Neural progenitor cell (in vitro differentiated cells): ENCODE data around the gene CRELD2. TPM values are rescaled to one million over a fixed set of nuclear protein-coding genes. Genes with fewer than 3 reads are reported as not detected.

Experiments
- DNase-seq: peaks from one replicate; pipeline ENCODE4 v3.0.0-alpha.2; 2016; ENCODE audit warnings: low spot score
- H2AFZ ChIP-seq: fragments of 200-600 bp; sonication (generic); replicated peaks from 2 replicates; pipeline ENCODE4 v1.6.1; 2016; ENCODE audit warnings: antibody characterized with exemption
- H3F3A ChIP-seq: fragments of 200-600 bp; sonication (generic); 2 replicates; pipeline ENCODE4 v1.6.1; 2016; ENCODE audit warnings: antibody characterized with exemption, low read depth
- H3K27ac ChIP-seq: fragments of 200-600 bp; sonication (generic); 2 replicates; pipeline ENCODE4 v1.5.1; 2016; ENCODE audit warnings: mild to moderate bottlenecking
- H3K27me3 ChIP-seq: fragments of 200-600 bp; sonication (generic); 2 replicates; pipeline ENCODE4 v1.6.1; 2016; ENCODE audit warnings: mild to moderate bottlenecking, moderate library complexity
- H3K36me3 ChIP-seq: fragments of 200-600 bp; sonication (generic); 2 replicates; pipeline ENCODE4 v1.5.1; 2016
- H3K4me1 ChIP-seq: fragments of 200-600 bp; sonication (generic); 2 replicates; pipeline ENCODE4 v1.6.1; 2016; ENCODE audit warnings: mixed run types
- H3K4me2 ChIP-seq: fragments of 200-600 bp; sonication (generic); 2 replicates; pipeline ENCODE4 v1.6.1; 2016
- H3K4me3 ChIP-seq: fragments of 200-600 bp; sonication (generic); 2 replicates; pipeline ENCODE4 v1.5.1; 2016
- H3K79me2 ChIP-seq: fragments of 200-600 bp; sonication (generic); 2 replicates; pipeline ENCODE4 v1.6.1; 2016; ENCODE audit warnings: low read depth
- H3K9ac ChIP-seq: fragments of 200-600 bp; sonication (generic); 2 replicates; pipeline ENCODE4 v1.6.1; 2016
- H3K9me3 ChIP-seq: fragments of 200-600 bp; sonication (generic); 2 replicates; pipeline ENCODE4 v1.5.1; 2016; ENCODE audit warnings: low read depth
- H4K20me1 ChIP-seq: fragments of 200-600 bp; sonication (generic); 2 replicates; pipeline ENCODE4 v1.6.1; 2016; ENCODE audit warnings: low read depth
- H3K27ac Mint-ChIP-seq: 3 replicates; pipeline ENCODE4 v1.8.0; 2021; ENCODE audit warnings: mixed read lengths
- H3K27me3 Mint-ChIP-seq: 2 replicates; pipeline ENCODE4 v1.8.0; 2022; ENCODE audit warnings: low read depth, mild to moderate bottlenecking, inconsistent platforms, moderate library complexity, mixed read lengths; ENCODE audit not compliant: insufficient read depth
- H3K36me3 Mint-ChIP-seq: 3 replicates; pipeline ENCODE4 v1.8.0; 2021; ENCODE audit warnings: mixed read lengths
- H3K4me1 Mint-ChIP-seq: 3 replicates; pipeline ENCODE4 v1.8.0; 2021; ENCODE audit warnings: mixed read lengths
- H3K4me3 Mint-ChIP-seq: 3 replicates; pipeline ENCODE4 v1.8.0; 2021; ENCODE audit warnings: mild to moderate bottlenecking, moderate library complexity, mixed read lengths
- H3K9me3 Mint-ChIP-seq: 3 replicates; pipeline ENCODE4 v1.8.0; 2020; ENCODE audit warnings: mixed read lengths
- EZH2 ChIP-seq: fragments of 200-600 bp; sonication (generic); IDR thresholded peaks from 2 replicates; pipeline ENCODE4 v1.6.1; 2017; ENCODE audit warnings: antibody characterized with exemption, mild to moderate bottlenecking, moderate library complexity
- EZH2phosphoT487 ChIP-seq: fragments of 200-600 bp; sonication (generic); IDR thresholded peaks from 2 replicates; pipeline ENCODE4 v1.6.1; 2017; ENCODE audit warnings: antibody characterized with exemption
- total RNA-seq: library from RNA; depleted of rRNA; stranded (reverse); fragments of >200 nt; gene quantifications from 2 replicates; pipeline ENCODE4 v1.2.3, GENCODE V29; 2015; ENCODE audit warnings: low replicate concordance
- TF ChIP-seq, protein P1 (sequence below): fragments of 200-600 bp; sonication (generic); IDR thresholded peaks from 2 replicates; pipeline ENCODE4 v1.5.1; 2017; ENCODE audit warnings: antibody characterized with exemption, mild to moderate bottlenecking

The CRELD2 gene
- total RNA-seq, 1 donor from 2014 or later, result 12.2 TPM

DNA sequence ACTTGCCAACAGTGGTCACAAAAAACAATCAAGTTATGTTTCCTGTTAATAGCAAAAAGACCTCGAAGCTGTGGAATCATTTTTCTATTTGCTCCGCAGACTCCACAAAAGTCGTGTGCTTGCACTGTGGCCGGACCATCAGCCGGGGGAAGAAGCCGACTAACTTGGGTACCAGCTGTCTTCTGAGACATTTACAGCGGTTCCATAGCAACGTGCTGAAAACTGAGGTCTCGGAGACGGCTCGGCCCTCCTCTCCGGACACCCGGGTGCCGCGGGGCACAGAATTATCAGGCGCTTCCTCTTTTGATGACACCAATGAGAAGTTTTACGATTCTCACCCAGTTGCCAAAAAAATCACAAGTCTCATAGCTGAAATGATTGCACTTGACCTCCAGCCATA, 33.2 kb upstream of the CRELD2 start:
- Histone ChIP-seq H3K9ac (no peak overlapping the region), H3K4me3 (no peak overlapping the region), H2AFZ (no peak overlapping the region), H4K20me1 (peaks cover 8% of the 10 kb centered on the region), H3K4me1 (no peaks in the 10 kb centered on the region), H3K9me3 (peaks cover 1% of the 10 kb centered on the region), H3K27me3 (no peaks in the 10 kb centered on the region), H3K79me2 (peaks cover 85% of the 10 kb centered on the region), H3K4me2 (no peak overlapping the region), H3F3A (no peaks in the 10 kb centered on the region), H3K36me3 (peaks cover 11% of the 10 kb centered on the region), H3K27ac (no peak overlapping the region)
- H3K27ac Mint-ChIP-seq, result no peak overlapping the region
- H3K27me3 Mint-ChIP-seq, result peaks cover 15% of the 10 kb centered on the region
- no peak overlapping the region for H3K4me3 Mint-ChIP-seq
- DNase-seq, result no peak
- H3K36me3 Mint-ChIP-seq, result peaks cover 93% of the 10 kb centered on the region
- no peak for TF ChIP-seq EZH2phosphoT487
- TF ChIP-seq, protein P1, sequence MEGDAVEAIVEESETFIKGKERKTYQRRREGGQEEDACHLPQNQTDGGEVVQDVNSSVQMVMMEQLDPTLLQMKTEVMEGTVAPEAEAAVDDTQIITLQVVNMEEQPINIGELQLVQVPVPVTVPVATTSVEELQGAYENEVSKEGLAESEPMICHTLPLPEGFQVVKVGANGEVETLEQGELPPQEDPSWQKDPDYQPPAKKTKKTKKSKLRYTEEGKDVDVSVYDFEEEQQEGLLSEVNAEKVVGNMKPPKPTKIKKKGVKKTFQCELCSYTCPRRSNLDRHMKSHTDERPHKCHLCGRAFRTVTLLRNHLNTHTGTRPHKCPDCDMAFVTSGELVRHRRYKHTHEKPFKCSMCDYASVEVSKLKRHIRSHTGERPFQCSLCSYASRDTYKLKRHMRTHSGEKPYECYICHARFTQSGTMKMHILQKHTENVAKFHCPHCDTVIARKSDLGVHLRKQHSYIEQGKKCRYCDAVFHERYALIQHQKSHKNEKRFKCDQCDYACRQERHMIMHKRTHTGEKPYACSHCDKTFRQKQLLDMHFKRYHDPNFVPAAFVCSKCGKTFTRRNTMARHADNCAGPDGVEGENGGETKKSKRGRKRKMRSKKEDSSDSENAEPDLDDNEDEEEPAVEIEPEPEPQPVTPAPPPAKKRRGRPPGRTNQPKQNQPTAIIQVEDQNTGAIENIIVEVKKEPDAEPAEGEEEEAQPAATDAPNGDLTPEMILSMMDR, result no peak
- no peak for TF ChIP-seq EZH2
- peaks cover 88% of the 10 kb centered on the region for H3K9me3 Mint-ChIP-seq
- peaks cover 3% of the 10 kb centered on the region for H3K4me1 Mint-ChIP-seq

DNA sequence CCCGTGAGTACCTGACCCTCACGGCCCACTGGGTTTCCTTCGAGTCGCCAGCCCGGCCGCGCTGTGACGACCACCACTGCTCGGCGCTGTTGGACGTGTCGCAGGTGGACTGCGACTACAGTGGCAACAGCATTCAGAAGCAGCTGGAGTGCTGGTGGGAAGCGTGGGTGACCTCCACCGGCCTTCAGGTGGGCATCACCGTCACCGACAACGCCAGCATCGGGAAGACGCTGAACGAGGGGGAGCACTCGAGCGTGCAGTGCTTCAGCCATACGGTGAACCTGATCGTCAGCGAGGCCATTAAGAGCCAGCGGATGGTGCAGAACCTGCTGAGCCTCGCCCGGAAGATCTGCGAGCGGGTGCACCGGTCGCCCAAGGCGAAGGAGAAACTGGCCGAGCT, 32.6 kb upstream of the CRELD2 start:
- no peak overlapping the region for H3K4me2 ChIP-seq
- Mint-ChIP-seq H3K27me3 (peaks cover 13% of the 10 kb centered on the region), H3K9me3 (peaks cover 89% of the 10 kb centered on the region), H3K27ac (no peak overlapping the region), H3K4me3 (no peak overlapping the region), H3K36me3 (peaks cover 95% of the 10 kb centered on the region), H3K4me1 (peaks cover 3% of the 10 kb centered on the region)
- H3K27ac ChIP-seq, result no peak overlapping the region
- no peaks in the 10 kb centered on the region for H3F3A ChIP-seq
- H3K9ac ChIP-seq, result no peak overlapping the region
- peaks cover 12% of the 10 kb centered on the region for H3K36me3 ChIP-seq
- H2AFZ ChIP-seq, result no peak overlapping the region
- peaks cover 79% of the 10 kb centered on the region for H3K79me2 ChIP-seq
- H4K20me1 ChIP-seq, result peaks cover 8% of the 10 kb centered on the region
- no peak for DNase-seq
- TF ChIP-seq, protein P1, result no peak
- no peak for TF ChIP-seq EZH2phosphoT487
- no peak for TF ChIP-seq EZH2
- no peaks in the 10 kb centered on the region for H3K4me1 ChIP-seq
- H3K4me3 ChIP-seq, result no peak overlapping the region
- H3K9me3 ChIP-seq, result peaks cover 4% of the 10 kb centered on the region
- no peaks in the 10 kb centered on the region for H3K27me3 ChIP-seq

DNA sequence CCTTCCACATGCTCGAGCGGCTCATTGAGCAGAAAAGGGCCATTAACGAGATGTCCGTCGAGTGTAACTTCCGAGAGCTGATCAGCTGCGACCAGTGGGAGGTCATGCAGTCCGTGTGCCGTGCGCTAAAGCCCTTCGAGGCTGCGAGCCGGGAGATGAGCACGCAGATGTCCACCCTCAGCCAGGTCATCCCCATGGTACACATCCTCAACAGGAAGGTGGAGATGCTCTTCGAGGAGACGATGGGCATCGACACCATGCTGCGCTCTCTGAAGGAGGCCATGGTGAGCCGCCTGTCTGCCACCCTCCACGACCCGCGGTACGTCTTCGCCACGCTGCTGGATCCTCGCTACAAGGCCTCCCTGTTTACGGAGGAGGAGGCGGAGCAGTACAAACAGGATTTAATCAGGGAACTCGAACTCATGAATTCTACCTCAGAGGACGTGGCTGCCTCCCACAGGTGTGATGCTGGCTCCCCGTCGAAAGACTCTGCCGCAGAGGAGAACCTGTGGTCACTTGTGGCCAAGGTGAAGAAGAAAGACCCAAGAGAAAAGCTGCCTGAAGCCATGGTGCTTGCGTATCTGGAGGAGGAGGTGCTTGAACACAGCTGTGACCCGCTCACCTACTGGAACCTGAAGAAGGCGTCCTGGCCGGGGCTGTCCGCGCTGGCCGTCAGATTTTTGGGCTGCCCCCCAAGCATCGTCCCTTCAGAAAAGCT, 31.9 kb upstream of the CRELD2 start:
- no peaks in the 10 kb centered on the region for H3K4me1 ChIP-seq
- H3K27me3 Mint-ChIP-seq, result peaks cover 12% of the 10 kb centered on the region
- DNase-seq, result no peak
- no peak overlapping the region for H3K4me3 Mint-ChIP-seq
- peaks cover 3% of the 10 kb centered on the region for H3K4me1 Mint-ChIP-seq
- H3K36me3 ChIP-seq, result peaks cover 18% of the 10 kb centered on the region
- peaks cover 98% of the 10 kb centered on the region for H3K36me3 Mint-ChIP-seq
- no peak overlapping the region for H3K4me2 ChIP-seq
- peaks cover 90% of the 10 kb centered on the region for H3K9me3 Mint-ChIP-seq
- TF ChIP-seq EZH2phosphoT487 (no peak), EZH2 (no peak)
- TF ChIP-seq, protein P1, result no peak
- H3K9ac ChIP-seq, result no peak overlapping the region
- no peak overlapping the region for H3K27ac Mint-ChIP-seq
- H4K20me1 ChIP-seq, result peaks cover 8% of the 10 kb centered on the region
- H3K4me3 ChIP-seq, result no peak overlapping the region
- no peak overlapping the region for H3K27ac ChIP-seq
- peaks cover 4% of the 10 kb centered on the region for H3K9me3 ChIP-seq
- H2AFZ ChIP-seq, result no peak overlapping the region
- H3K27me3 ChIP-seq, result no peaks in the 10 kb centered on the region
- no peaks in the 10 kb centered on the region for H3F3A ChIP-seq
- peaks cover 73% of the 10 kb centered on the region for H3K79me2 ChIP-seq
